Omental fat pad (tissue), 4 donors: ENCODE results near the gene TIMM21. TPM values are rescaled to one million over a fixed set of nuclear protein-coding genes. Genes with fewer than 3 reads are reported as not detected.

Experiments
- ATAC-seq: fragments of 150-250 bp; one replicate; pipeline ENCODE4 v1.9.1; 2016; ENCODE audit warnings: mild to moderate bottlenecking, moderate library complexity; ENCODE audit not compliant: low FRiP score
- DNase-seq: peaks from one replicate; pipeline ENCODE4 v3.0.0-alpha.2; 2019; ENCODE audit warnings: low spot score
- total RNA-seq, 4 donors: library from RNA; depleted of rRNA; stranded (reverse); fragments of >200 nt; gene quantifications; one replicate each; pipeline ENCODE4 v1.1.0, GENCODE V29; 2016
- TF ChIP-seq, protein P1 (sequence below), 3 donors: fragments of 450-650 bp; IDR thresholded peaks; one replicate each; pipeline ENCODE4 v1.5.1; 2016 to 2017; ENCODE audit warnings: antibody characterized with exemption in 3 of 3, mild to moderate bottlenecking in 3 of 3, moderate library complexity in 2 of 3

Gene TIMM21
- total RNA-seq, 4 donors from 2014 or later, result 33.9 to 44.5 (median 38.8) TPM

- ATAC-seq, result no peak
- DNase-seq, result no peak
- TF ChIP-seq, protein P1, sequence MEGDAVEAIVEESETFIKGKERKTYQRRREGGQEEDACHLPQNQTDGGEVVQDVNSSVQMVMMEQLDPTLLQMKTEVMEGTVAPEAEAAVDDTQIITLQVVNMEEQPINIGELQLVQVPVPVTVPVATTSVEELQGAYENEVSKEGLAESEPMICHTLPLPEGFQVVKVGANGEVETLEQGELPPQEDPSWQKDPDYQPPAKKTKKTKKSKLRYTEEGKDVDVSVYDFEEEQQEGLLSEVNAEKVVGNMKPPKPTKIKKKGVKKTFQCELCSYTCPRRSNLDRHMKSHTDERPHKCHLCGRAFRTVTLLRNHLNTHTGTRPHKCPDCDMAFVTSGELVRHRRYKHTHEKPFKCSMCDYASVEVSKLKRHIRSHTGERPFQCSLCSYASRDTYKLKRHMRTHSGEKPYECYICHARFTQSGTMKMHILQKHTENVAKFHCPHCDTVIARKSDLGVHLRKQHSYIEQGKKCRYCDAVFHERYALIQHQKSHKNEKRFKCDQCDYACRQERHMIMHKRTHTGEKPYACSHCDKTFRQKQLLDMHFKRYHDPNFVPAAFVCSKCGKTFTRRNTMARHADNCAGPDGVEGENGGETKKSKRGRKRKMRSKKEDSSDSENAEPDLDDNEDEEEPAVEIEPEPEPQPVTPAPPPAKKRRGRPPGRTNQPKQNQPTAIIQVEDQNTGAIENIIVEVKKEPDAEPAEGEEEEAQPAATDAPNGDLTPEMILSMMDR (IDR thresholded peaks at IDR 0.05), result no peak
Measured at GRCh38 chr18:74116633-74117554, 31.4 kb upstream of the TIMM21 start.

DNA sequence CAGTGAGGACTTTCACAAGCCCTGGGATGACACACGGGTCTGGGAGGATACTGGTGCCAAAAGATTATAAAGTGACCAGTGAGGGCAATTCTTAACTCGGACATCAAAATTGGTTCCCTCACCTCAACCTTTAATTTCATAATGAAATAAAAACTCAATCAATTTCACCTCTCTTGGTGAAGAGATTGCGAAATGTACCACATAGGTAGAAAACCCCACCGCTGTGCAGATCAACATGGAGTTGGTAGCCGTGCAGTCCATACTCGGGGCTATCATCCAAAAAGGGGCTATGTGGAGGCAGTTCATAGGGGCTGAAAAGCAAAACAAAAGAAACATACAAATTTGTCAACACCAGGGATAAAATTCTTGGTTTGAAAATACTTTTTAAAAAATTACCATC, 25.1 kb upstream of the TIMM21 start:
- no peak for ATAC-seq
- TF ChIP-seq, protein P1 (IDR thresholded peaks at IDR 0.05), result no peak

DNA sequence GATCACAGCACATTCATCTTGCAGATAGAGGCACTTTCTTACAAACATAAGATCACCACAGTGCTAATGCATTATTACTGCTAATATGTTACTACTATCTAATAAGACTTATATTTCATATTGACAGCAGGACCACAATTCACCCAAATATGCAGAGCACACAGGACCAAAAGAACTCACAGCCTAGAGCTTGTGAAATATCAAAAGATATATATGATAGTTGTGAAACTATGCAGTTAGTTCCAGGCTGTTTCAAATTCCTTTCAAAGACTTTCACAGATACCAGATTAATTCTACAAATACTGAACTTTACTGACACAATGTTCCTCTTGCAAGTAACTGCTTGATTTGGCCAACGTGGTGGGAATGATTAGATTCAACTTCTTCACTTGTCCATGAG, 23.7 kb upstream of the TIMM21 start:
- no peak for DNase-seq
- ATAC-seq, result no peak
- TF ChIP-seq, protein P1 (IDR thresholded peaks at IDR 0.05), result no peak

More for the DNA sequence above, 25.1 kb upstream of the TIMM21 start:
- DNase-seq, result no peak

- TF ChIP-seq, protein P1 (IDR thresholded peaks at IDR 0.05), result no peak
- DNase-seq (no peak), ATAC-seq (no peak)
Measured at GRCh38 chr18:74126684-74127655, 21.4 kb upstream of the TIMM21 start.

GRCh38 chr18:74128159-74128558, 20.2 kb upstream of the TIMM21 start:
- DNase-seq (no peak), ATAC-seq (no peak)
- TF ChIP-seq, protein P1 (IDR thresholded peaks at IDR 0.05), result no peak

DNA sequence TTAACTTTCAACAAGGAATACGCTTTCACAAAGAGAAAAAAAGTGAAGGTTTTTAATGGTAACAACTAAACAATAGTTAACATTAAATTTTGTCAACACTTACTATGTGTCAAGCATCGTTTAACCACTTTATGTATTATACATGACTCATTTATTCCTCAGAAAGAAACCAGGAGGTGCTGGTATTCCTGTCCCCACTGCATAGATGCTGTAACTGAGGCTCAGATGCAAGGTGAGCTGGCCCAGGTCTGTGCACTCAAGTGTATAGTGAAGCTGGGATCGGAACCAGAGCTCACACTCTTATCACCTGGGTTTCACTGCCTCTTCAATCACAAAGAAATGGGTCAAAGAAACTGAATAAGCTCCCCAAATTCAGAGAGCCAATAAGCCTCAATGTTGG, 17.2 kb upstream of the TIMM21 start:
- DNase-seq, result no peak
- TF ChIP-seq, protein P1 (IDR thresholded peaks at IDR 0.05), result no peak
- no peak for ATAC-seq
